AG10803 (cell line): ENCODE results near the gene CLEC11A.
"Not testable (repeated sequence)": the region's sequence is repeated elsewhere in the genome, so short reads cannot be mapped to it uniquely, and the experiment has no call there.

Experiments
- DNase-seq: peaks from one replicate; pipeline ENCODE4 v3.0.0; 2010; ENCODE audit warnings: low read depth
- H3K4me3 ChIP-seq: 2 replicates; pipeline ENCODE4 v1.5.1; 2011; ENCODE audit warnings: mild to moderate bottlenecking, low read length, control low read depth
- CTCF ChIP-seq: conservative IDR thresholded peaks from 2 replicates; pipeline ENCODE4 v1.5.1; 2011; ENCODE audit warnings: mild to moderate bottlenecking, low read length, control low read depth, inconsistent platforms

CLEC11A gene

DNA sequence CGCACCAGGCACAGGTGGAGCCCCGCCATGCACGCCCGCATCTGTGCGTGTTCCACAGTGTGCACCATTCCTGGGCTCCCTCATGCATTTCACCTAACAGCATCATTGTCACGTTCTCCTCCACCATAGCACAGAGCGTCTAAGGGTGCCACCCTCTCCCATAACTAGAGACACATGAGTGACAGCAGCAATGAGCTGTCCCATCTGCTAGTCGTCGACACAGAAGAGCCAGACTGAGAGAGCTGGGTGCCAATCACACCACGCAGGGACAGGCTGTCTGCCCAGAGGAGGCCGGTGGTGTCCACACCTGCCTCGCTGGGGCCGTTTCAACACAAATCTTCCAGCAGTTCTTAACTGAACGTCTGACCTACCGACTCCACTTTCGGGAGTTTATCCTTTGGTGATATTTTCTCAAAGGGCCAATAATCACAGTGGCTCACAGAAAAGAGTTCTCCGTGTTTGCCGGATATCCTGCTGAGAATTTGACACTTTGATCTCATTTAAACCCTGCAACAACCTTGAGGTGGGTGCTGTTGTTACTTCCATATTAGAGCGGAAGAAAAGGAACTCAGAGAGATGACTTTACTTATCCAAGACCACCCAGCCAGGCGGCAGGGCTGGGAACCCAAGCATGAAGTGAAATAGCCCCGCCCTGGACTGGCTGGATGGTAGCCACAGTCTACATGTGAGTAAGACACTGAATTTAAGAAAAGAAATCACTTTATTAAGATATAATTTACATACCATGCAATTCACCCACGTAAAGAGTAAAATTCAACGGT, 16.2 kb downstream of the CLEC11A start:
- TF ChIP-seq CTCF = no peak
- H3K4me3 ChIP-seq = no peak overlapping the region
- no peak for DNase-seq

DNA sequence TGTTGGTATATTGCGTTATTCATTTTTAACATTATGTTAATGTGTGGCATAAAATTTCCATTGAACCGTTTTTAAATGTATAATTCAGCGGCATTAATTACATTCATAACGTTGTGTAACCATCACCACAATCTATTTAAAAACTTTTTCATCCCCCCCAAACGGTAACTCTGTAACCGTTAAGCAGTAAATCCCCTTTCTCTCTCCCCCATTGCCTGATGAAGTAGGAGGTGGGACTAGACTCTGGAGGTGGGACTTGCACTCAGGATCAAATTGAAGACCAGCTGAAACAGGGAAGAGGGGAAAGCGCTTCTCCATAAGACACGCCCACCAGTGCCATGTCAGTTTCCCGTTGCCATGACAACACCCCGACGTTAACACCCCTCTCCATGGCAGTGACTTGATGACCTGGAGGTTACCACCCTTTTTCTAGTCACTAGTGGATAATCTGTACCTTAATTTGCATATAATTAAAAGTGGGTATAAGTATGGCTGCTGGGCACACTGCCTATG, 16.8 kb downstream of the CLEC11A start:
- no peak overlapping the region for H3K4me3 ChIP-seq
- TF ChIP-seq CTCF = no peak
- no peak for DNase-seq

DNA sequence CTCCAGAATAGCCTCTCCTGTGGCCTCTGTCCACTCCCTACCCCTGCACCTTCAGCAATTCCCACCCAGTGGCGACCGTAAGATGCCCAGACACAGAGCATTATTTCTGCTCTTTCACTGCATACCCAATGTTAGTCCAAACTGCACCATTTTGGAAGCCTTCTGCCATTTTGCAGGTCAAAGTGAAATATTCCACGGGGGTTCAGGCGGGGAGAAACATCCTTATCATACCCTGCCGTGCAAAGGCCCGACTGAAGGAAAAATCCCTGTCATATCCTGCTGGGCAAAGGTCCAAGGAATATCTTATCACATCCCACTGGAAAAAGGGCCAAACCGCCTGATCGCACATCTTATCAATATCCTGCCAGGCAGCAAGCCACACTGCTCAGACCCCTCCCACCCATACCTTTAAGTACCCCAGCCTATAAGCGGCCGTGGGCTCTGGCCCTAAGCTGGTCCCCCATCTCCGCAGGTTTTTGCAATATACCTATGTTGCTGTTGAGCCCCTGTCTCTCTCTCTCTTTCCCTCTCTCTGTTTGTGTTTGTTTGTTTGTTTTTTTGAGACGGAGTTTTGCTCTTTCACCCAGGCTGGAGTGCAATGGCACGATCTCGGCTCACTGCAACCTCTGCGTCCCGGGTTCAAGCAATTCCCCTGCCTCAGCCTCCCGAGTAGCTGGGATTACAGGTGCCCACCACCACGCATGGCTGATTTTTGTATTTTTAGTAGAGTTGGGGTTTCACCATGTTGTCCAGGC, 18.2 kb downstream of the CLEC11A start:
- H3K4me3 ChIP-seq = no peak overlapping the region
- DNase-seq = no peak
- TF ChIP-seq CTCF = no peak

DNA sequence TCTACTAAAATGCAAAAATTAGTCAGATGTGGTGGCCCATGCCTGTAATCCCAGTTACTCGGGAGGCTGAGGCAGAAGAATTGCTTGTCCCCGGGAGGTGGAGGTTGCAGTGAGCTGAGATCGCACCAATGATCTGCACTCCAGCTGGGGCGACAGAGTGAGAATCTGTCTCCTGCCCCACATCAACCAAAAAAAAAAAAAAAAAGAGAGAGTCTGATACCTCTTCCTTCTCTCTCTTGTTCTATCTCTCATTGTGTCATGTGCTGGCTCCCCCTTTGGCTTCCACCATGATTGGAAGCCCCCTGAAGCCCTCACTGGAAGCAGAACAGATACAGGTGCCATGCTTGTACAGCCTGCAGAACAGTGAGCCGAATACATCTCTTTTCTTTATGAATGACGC, 20.4 kb downstream of the CLEC11A start:
- H3K4me3 ChIP-seq = no peak overlapping the region
- TF ChIP-seq CTCF = no peak
- DNase-seq = no peak

DNA sequence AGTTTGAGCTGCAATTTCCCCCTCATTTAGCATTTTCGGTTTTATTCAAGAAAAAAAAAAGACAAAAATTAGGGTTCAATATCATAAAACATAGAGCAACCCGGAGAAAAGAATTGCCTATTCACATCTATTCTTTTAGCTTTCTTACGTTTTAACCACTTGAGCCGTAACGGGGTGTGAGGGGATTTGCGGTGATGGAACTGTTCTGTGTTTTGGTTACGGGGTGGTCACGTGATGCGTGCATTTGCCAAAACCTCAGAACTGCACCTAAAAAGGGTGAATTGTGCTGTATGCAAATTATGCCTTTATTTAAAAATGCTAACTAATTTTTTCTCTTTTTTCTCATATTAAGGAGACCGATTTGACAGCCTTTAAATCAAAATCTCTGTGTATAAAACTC, 22.1 kb downstream of the CLEC11A start:
- no peak for DNase-seq
- TF ChIP-seq CTCF = no peak
- no peak overlapping the region for H3K4me3 ChIP-seq

DNA sequence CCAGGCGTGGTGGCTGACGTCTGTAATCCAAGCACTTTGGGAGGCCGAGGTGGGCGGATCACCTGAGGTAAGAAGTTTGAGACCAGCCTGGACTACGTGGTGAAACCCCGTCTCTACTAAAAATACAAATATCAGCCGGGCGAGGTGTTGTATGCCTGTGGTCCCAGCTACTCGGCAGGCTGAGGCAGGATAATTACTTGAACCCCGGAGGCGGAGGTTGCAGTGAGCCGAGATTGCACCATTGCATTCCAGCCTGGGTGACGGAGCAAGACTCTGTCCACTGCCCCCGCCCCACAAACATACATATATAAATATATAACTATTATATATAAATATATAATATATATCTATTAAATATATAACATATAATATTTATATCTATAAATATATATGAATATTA, 24.0 kb downstream of the CLEC11A start:
- not testable (repeated sequence) for H3K4me3 ChIP-seq, DNase-seq

DNA sequence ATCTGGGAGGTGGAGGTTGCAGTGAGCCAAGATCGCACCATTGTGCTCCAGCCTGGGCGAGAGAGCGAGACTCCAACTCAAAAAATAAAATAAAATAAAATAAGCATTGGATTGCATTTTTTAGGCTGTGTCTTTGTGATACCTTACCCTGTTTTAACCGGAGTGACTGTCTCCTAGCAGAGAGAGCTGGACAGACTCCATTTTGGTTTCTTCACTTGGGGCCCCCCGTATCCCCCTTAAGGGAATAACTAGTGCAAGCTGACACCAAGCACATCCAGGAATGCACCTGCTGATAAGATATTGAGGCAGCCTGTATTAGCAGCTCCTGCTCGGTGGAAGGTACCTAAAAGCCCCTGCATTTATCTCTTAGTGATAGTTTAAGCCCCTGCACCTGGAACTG, 26.3 kb downstream of the CLEC11A start:
- H3K4me3 ChIP-seq = no peak overlapping the region
- no peak for DNase-seq
- no peak for TF ChIP-seq CTCF
